ENCODE results near the gene ZNF280D. TPM values are rescaled to one million over a fixed set of nuclear protein-coding genes. Genes with fewer than 3 reads are reported as not detected.

Gene ZNF280D
- total RNA-seq (2016; rRNA removed; fragmentation: Illumina TruSeq; extraction: Trizol) (11.9 and 13.1 TPM in 2 replicates), polyA plus RNA-seq (2011; rRNA removed) (5.4 and 7.1 TPM in 2 replicates), polyA minus RNA-seq (2011; rRNA and poly(A)+ RNA removed; ENCODE audit: low replicate concordance) (4.1 and 5.7 TPM in 2 replicates), Bru-seq, nascent RNA (percentile 70 among the genes with signal in this experiment), BruChase-seq, experiment 1, labeled RNA remaining after a 6-hour chase (percentile 74 among the genes with signal in this experiment), BruChase-seq, experiment 2, labeled RNA remaining after a 2-hour chase (percentile 82 among the genes with signal in this experiment)
- total RNA-seq (2016; cell fraction: cytosol; rRNA removed; fragmentation: Illumina TruSeq; extraction: Trizol; ENCODE audit: low read depth): 5.4 and 7.1 TPM in 2 replicates
- total RNA-seq (2016; cell fraction: insoluble cytoplasmic fraction; rRNA removed; fragmentation: Illumina TruSeq; extraction: Trizol): 11.5 and 15.5 TPM in 2 replicates
- total RNA-seq (2016; cell fraction: membrane; rRNA removed; fragmentation: Illumina TruSeq; extraction: Trizol): 9.9 and 10.1 TPM in 2 replicates
- total RNA-seq (2016; cell fraction: nucleus; rRNA removed; fragmentation: Illumina TruSeq; extraction: Trizol): 24.9 and 26.5 TPM in 2 replicates
- 2.2 and 3.9 TPM in 2 replicates for polyA plus RNA-seq (2011; cell fraction: cytosol; rRNA removed)
- 6.2 and 6.6 TPM in 2 replicates for polyA plus RNA-seq (2011; cell fraction: nucleus; rRNA removed)
- 8.9 and 11.0 TPM in 2 replicates for polyA plus RNA-seq (2012)
- 3.4 and 6.5 TPM in 2 replicates for polyA plus RNA-seq (2016; cell fraction: cytosol; fragmentation: Illumina TruSeq; extraction: Trizol; ENCODE audit: low read depth)
- polyA plus RNA-seq (2016; cell fraction: insoluble cytoplasmic fraction; fragmentation: Illumina TruSeq; extraction: Trizol; ENCODE audit: low read depth): 11.9 and 12.1 TPM in 2 replicates
- 6.9 and 8.3 TPM in 2 replicates for polyA plus RNA-seq (2016; cell fraction: membrane; fragmentation: Illumina TruSeq; extraction: Trizol; ENCODE audit: low read depth)
- 19.8 and 24.6 TPM in 2 replicates for polyA plus RNA-seq (2016; cell fraction: nucleus; fragmentation: Illumina TruSeq; extraction: Trizol; ENCODE audit: insufficient read depth, low read depth)
- 4.0 and 5.2 TPM in 2 replicates for polyA minus RNA-seq (2011; cell fraction: cytosol; rRNA and poly(A)+ RNA removed)
- 40.4 and 43.9 TPM in 2 replicates for polyA minus RNA-seq (2011; cell fraction: nucleus; rRNA and poly(A)+ RNA removed)
- long read RNA-seq, experiment 1, partial matches to known transcripts: 9 of 16 reads
- long read RNA-seq, experiment 1, other reads (novel, unspliced or antisense): 4 of 16 reads
- long read RNA-seq, experiment 2, partial matches to known transcripts: 8 of 13 reads
- long read RNA-seq, experiment 2, other reads (novel, unspliced or antisense): 2 of 13 reads

- H2AFZ ChIP-seq (ENCODE audit: low read length): peak within 1 kb of the TSS; percentile 93
- ChIA-PET CTCF (ENCODE audit: low intra/inter-chr PET ratio, low total read pairs) (no interaction called here), POLR2A (interaction anchor here (1.0 kb wide), 2 partner anchors 39 to 73 kb away, joined by 3 to 4 read pairs; no protein-coding TSS in a partner anchor)
- peak within 1 kb of the TSS; percentile 98 for H3K4me2 ChIP-seq (ENCODE audit: low read depth, low read length)
- H3K27ac ChIP-seq (ENCODE audit: extremely low read length, insufficient read depth, low read length): peak within 1 kb of the TSS; percentile 88
- intact Hi-C loops (cut with micrococcal nuclease; ENCODE audit: unreplicated experiment): loop anchor here (10.0 kb wide), 1 partner anchor 239 kb away; no protein-coding TSS in a partner anchor
- H3K27me3 ChIP-seq (ENCODE audit: control insufficient read depth in 1 of 2, insufficient read depth in 2 of 2, low read length in 2 of 2): no peaks in the 10 kb centered on the region; a peak in 1 of 5 replicates
- FAIRE-seq: no peak
- ATAC-seq: peak; percentile 94
- DNase-seq (ENCODE audit: low spot score): peak; percentile 57
- H3K9ac ChIP-seq (ENCODE audit: insufficient read depth, low read depth, low read length): peak within 1 kb of the TSS; percentile 96
- no peaks in the 10 kb centered on the region for H4K20me1 ChIP-seq (ENCODE audit: insufficient read depth, low read length)
- peaks cover 60% of the 10 kb centered on the region for H3K4me1 ChIP-seq (ENCODE audit: insufficient read depth, low read length)
- TSS peak; percentile 75 for BruUV-seq (replicated peaks)
- H3K9me3 ChIP-seq (ENCODE audit: low read length): peaks cover 7% of the 10 kb centered on the region; the same call in 1 of the 2 replicates
- in situ Hi-C loops (cut with HindIII; ENCODE audit: extremely low pct_ligation_motif_present, low pct_unique_long_range_greater_than_20kb): no loop called here
- no peaks in the 10 kb centered on the region for H3K36me3 ChIP-seq (replicated peaks in 1 of 2; ENCODE audit: control insufficient read depth in 1 of 2, insufficient read depth in 2 of 2, low read length in 2 of 2)
- H3K4me3 ChIP-seq (replicated peaks in 1 of 3; ENCODE audit: insufficient read depth in 1 of 3, low read depth in 2 of 3, low read length in 3 of 3): peak within 1 kb of the TSS; percentile 65 to 84 (median 78)
- 35% methylated on average over 49 of the region's 101 CpGs for WGBS (ENCODE audit: low lambda C conversion rate)
- H3K79me2 ChIP-seq (ENCODE audit: insufficient read depth, low read length): peaks cover 13% of the 10 kb centered on the region
- TF ChIP-seq SRY (CRISPR knock-in tag; IDR thresholded peaks at IDR 0.05) (peak; percentile 72; the same call in 1 of the 2 replicates), HBP1 (CRISPR knock-in tag; IDR thresholded peaks at IDR 0.05; ENCODE audit: low read depth) (0 out of 2 replicates have a peak, but pooled peaks have one; percentile 28), ZBTB7A (CRISPR knock-in tag; IDR thresholded peaks at IDR 0.05) (no peak; the same call in 1 of the 2 replicates), ZNF225 (CRISPR knock-in tag; IDR thresholded peaks at IDR 0.05) (0 out of 2 replicates have a peak, but pooled peaks have one; percentile 46), THRA (CRISPR knock-in tag; IDR thresholded peaks at IDR 0.05; ENCODE audit: borderline replicate concordance) (peak; percentile 61; the same call in 1 of the 2 replicates), ZNF772 (CRISPR knock-in tag; IDR thresholded peaks at IDR 0.05) (peak; percentile 25; the same call in 1 of the 2 replicates), NR2C2 (CRISPR knock-in tag; IDR thresholded peaks at IDR 0.05; ENCODE audit: borderline replicate concordance) (0 out of 2 replicates have a peak, but pooled peaks have one; percentile 38), ZNF343 (CRISPR knock-in tag; IDR thresholded peaks at IDR 0.05) (0 out of 2 replicates have a peak, but pooled peaks have one; percentile 29), CHCHD3 (CRISPR knock-in tag; IDR thresholded peaks at IDR 0.05) (no peak), ZNF879 (CRISPR knock-in tag; IDR thresholded peaks at IDR 0.05) (0 out of 2 replicates have a peak, but pooled peaks have one; percentile 47), ZNF580 (CRISPR knock-in tag; IDR thresholded peaks at IDR 0.05; ENCODE audit: borderline replicate concordance, low read depth) (peak; percentile 57; the same call in 1 of the 2 replicates)
- TF ChIP-seq, protein P1, sequence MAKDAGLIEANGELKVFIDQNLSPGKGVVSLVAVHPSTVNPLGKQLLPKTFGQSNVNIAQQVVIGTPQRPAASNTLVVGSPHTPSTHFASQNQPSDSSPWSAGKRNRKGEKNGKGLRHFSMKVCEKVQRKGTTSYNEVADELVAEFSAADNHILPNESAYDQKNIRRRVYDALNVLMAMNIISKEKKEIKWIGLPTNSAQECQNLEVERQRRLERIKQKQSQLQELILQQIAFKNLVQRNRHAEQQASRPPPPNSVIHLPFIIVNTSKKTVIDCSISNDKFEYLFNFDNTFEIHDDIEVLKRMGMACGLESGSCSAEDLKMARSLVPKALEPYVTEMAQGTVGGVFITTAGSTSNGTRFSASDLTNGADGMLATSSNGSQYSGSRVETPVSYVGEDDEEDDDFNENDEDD (CRISPR knock-in tag; IDR thresholded peaks at IDR 0.05; ENCODE audit: borderline replicate concordance): peak; percentile 97; the same call in 1 of the 2 replicates
Measured at GRCh38 chr15:56733136-56734012, at the start of gene ZNF280D. Gene ZNF280D (minus strand): TSS chr15:56733509. CDS start chr15:56707109, 26,400 bp downstream.
